Mucosa of descending colon (tissue), 3 donors: ENCODE data around the gene FRMD4A. TPM values are rescaled to one million over a fixed set of nuclear protein-coding genes. Genes with fewer than 3 reads are reported as not detected.
A peak's percentile ranks its signal among the peaks of the same experiment; 100 is the strongest.

Experiments used
- ATAC-seq: fragments of 200-7000 bp; cut with Tn5 transposase; one replicate; pipeline ENCODE4 v1.9.1; 2020; ENCODE audit warnings: mild to moderate bottlenecking, moderate library complexity
- DNase-seq, 3 donors: peaks; one replicate each; pipeline ENCODE4 v3.0.0-alpha.2; 2020
- H3K36me3 ChIP-seq: fragments of 200-600 bp; one replicate; pipeline ENCODE4 v1.8.0; 2021; ENCODE audit warnings: low read depth, mild to moderate bottlenecking
- H3K4me1 ChIP-seq: fragments of 200-600 bp; one replicate; pipeline ENCODE4 v1.8.0; 2021; ENCODE audit warnings: low read depth, mild to moderate bottlenecking
- H3K4me3 ChIP-seq: fragments of 200-600 bp; one replicate; pipeline ENCODE4 v1.8.0; 2021; ENCODE audit warnings: mild to moderate bottlenecking
- H3K9me3 ChIP-seq: fragments of 200-600 bp; one replicate; pipeline ENCODE4 v1.8.0; 2021; ENCODE audit warnings: mild to moderate bottlenecking
- intact Hi-C, 2 donors: fragments of 100-400 bp; cut with DNase I in 1 of 2; cut with micrococcal nuclease in 1 of 2; formaldehyde crosslinking; loops; one replicate each; pipeline versions ENCODE4 v1.11.0 to v1.11.1; 2022; cut with DNase I, micrococcal nuclease
- total RNA-seq, 3 donors: library from RNA; stranded (reverse); fragmentation: NEBNext Ultra II Directional in 2 of 3; extraction: Animal tissue kit (Norgen Biotek cat#: 25700) in 2 of 3; gene quantifications; one replicate each; pipeline versions ENCODE4 v1.2.1 to v1.2.4, GENCODE V29; 2021 to 2023
- TF ChIP-seq, protein P1 (sequence below): fragments of 200-600 bp; IDR thresholded peaks from one replicate; pipeline ENCODE4 v1.8.0; 2022; ENCODE audit warnings: antibody characterized with exemption, mild to moderate bottlenecking
- donor health status: DM: no; HTN: no; CAD: no; lungs with moderate emphysema.
- donor health status: DM: no; HTN: no; CAD: no.
- donor health status: DM: no; HTN: yes; CAD: no.

Gene FRMD4A
- total RNA-seq, 3 donors from 2014 or later = 9.8 to 40.6 (median 17.2) TPM

DNA sequence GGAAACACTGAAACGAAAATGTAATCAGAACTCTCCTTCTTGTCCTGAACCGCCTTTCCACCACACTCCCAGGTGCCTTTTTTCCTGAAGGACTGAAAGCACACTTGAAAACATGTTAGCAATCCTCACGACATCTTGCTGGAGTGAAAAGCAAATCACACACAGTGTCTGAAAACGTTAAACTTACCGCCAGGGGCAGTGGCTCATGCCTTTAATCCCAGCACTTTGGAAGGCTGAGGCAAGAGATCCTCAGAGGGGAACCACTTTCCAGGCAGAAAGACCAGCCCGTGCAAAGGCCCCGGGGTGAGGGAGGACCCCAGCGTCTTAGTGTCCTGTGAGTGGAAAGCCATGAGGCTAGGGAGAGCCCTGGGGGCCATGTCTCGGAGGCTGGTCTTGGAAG is 533.6 kb downstream of the FRMD4A start:
- DNase-seq (no peak), ATAC-seq (no peak)
- intact Hi-C loops = no loop called here
- no peaks in the 10 kb centered on the region for H3K4me1 ChIP-seq
- TF ChIP-seq, protein P1, sequence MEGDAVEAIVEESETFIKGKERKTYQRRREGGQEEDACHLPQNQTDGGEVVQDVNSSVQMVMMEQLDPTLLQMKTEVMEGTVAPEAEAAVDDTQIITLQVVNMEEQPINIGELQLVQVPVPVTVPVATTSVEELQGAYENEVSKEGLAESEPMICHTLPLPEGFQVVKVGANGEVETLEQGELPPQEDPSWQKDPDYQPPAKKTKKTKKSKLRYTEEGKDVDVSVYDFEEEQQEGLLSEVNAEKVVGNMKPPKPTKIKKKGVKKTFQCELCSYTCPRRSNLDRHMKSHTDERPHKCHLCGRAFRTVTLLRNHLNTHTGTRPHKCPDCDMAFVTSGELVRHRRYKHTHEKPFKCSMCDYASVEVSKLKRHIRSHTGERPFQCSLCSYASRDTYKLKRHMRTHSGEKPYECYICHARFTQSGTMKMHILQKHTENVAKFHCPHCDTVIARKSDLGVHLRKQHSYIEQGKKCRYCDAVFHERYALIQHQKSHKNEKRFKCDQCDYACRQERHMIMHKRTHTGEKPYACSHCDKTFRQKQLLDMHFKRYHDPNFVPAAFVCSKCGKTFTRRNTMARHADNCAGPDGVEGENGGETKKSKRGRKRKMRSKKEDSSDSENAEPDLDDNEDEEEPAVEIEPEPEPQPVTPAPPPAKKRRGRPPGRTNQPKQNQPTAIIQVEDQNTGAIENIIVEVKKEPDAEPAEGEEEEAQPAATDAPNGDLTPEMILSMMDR = no peak
- H3K9me3 ChIP-seq = no peaks in the 10 kb centered on the region
- H3K4me3 ChIP-seq = no peak overlapping the region
- no peaks in the 10 kb centered on the region for H3K36me3 ChIP-seq

DNA sequence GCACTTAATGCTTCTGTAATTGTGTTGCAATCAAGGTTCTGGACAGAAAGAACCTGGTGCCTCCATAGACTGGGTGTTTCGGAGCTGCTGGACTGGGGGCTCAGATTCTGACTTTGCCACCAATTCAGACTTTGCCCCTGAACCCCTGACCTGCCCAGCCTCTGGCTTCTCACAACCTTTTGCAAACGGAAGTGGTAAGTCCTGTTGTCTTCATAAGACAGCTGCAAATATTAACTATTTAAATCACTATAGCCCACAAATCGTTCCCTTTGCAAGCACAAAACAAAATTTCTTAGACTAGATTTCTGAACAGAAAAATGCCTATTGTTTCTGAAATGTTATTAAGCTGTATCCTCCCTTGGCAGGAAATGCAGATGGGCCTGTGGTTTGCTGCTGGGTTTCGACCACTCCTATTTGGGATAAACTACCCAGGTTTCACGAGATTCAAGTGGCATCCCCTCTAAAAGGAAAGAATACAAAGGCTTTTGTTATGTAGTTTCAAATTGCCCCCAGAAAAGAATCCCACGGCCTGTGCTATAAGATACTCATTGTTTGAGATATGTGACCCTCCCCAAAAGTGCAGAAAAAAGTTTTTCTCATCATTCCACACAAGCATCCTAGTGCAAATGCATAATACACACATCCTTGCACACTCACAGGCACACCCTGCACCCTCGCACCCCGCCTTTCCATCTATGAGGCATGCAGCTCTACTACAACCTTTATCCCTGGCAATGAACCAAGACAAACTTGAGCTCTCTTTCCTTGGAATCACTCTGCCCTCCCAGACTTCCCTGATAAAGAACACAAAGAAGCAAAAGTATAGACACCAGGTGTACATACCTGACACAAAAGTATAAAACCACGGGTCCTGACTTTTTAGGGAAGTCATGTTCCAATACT is 534.8 kb downstream of the FRMD4A start:
- ATAC-seq (peak; percentile 70), DNase-seq (peak in 1 of 3 donors; percentile 29)
- intact Hi-C loops = no loop called here
- Histone ChIP-seq H3K4me3 (no peak overlapping the region), H3K9me3 (no peaks in the 10 kb centered on the region), H3K36me3 (no peaks in the 10 kb centered on the region), H3K4me1 (no peaks in the 10 kb centered on the region)
- TF ChIP-seq, protein P1 = no peak

DNA sequence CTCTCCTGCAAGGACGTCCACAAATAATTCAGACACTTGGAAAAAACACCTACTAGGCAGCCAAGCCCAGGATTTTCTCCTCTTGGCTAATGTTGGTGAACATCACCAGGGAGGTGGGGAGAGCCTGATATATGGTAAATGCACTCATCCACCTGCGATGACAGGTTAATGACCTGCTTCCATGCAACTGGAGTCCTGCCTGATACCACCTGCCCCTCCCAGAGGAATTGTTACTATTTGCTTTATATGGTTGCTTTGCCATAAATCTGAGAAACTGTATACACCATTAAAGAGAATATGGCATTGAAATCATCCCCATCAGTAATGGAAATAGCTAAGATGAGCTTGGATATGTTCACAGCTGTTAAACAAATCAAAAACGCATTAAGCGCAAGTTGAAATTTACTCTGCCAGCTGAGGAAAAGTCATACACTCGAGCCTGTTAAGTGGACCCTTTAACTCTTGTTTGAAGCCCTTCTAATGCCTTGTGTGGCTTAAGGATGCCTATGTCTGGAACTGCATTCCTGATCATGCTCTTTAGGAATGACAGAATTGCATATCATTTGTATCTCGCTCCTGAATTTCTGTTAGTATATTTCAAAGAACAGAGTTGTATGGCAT is 535.6 kb downstream of the FRMD4A start:
- DNase-seq (no peak), ATAC-seq (no peak)
- intact Hi-C loops = no loop called here

DNA sequence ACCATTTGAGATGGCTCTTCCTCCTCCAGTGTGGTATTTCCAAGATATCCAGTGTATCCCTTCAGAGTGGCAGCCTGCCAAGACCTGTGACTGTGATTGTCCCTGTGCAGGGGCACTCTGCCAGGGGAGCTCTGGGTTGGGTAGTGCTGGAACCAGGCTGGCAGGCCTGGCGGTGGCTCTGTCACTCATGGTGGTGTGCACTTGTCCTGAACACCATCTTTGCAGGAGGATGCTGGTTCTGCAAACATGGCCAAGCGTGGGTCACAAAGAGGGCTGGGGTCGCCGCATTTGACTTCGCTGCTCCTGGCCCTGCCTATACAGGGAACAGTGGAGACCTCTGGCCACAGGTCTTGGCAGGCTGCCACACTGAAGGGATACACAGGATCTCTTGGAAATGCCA is 538.7 kb downstream of the FRMD4A start:
- Histone ChIP-seq H3K4me1 (peaks cover 10% of the 10 kb centered on the region), H3K9me3 (no peaks in the 10 kb centered on the region), H3K4me3 (no peak overlapping the region), H3K36me3 (no peaks in the 10 kb centered on the region)
- intact Hi-C loops = no loop called here
- peak; percentile 34 for ATAC-seq
- TF ChIP-seq, protein P1 = no peak
- peak in 2 of 3 donors; percentile 61 for DNase-seq

More for the DNA sequence above, 535.6 kb downstream of the FRMD4A start:
- Histone ChIP-seq H3K36me3 (no peaks in the 10 kb centered on the region), H3K4me1 (no peaks in the 10 kb centered on the region), H3K9me3 (no peaks in the 10 kb centered on the region), H3K4me3 (no peak overlapping the region)
- TF ChIP-seq, protein P1 = no peak

DNA sequence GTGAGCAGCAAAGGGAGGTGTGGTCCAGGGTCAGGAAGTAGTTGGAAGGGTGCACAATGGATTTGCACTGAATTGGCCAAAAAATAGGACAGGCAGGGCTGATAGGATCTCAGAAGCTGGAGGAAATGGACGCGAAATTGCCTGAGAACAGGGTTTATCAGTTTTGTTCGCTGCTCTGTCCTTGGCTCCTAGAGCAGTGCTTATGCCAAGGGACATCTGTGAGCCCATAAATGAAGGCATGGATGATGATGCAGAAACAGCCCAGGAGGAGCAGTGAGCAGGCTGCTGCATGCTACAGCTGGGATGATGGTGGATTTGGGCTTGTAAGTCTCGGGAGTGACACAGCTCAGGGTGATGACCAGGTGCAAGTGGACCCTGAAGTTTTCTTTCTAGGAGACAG is 539.2 kb downstream of the FRMD4A start:
- Histone ChIP-seq H3K36me3 (no peaks in the 10 kb centered on the region), H3K9me3 (no peaks in the 10 kb centered on the region), H3K4me3 (no peak overlapping the region), H3K4me1 (peaks cover 10% of the 10 kb centered on the region)
- TF ChIP-seq, protein P1 = no peak
- intact Hi-C loops = no loop called here
- ATAC-seq = no peak
- no peak for DNase-seq
